ENCODE measurements around the gene EXOC4.
A peak's percentile ranks its signal among the peaks of the same experiment; 100 is the strongest.
"Not testable (repeated sequence)": the region's sequence is repeated elsewhere in the genome, so short reads cannot be mapped to it uniquely, and the experiment has no call there.

Gene EXOC4

GRCh38 chr7:133959505-133959904 lies 706.6 kb downstream of the EXOC4 start:
- DNase-seq = no peak

GRCh38 chr7:133961724-133962123 lies 708.8 kb downstream of the EXOC4 start:
- DNase-seq = no peak

GRCh38 chr7:133962646-133963045 lies 709.8 kb downstream of the EXOC4 start:
- no peak for DNase-seq

GRCh38 chr7:133963629-133964028 lies 710.8 kb downstream of the EXOC4 start:
- DNase-seq = no peak

GRCh38 chr7:133971625-133972024 lies 718.7 kb downstream of the EXOC4 start:
- no peak for DNase-seq

- no peak for DNase-seq
Observed at GRCh38 chr7:133973710-133974109, 720.8 kb downstream of the EXOC4 start.

- DNase-seq = no peak
Observed at GRCh38 chr7:133975130-133975529, 722.3 kb downstream of the EXOC4 start.

GRCh38 chr7:133976140-133976539 lies 723.3 kb downstream of the EXOC4 start:
- no peak for DNase-seq

- DNase-seq = peak; percentile 24
Observed at GRCh38 chr7:133977409-133978274, 724.8 kb downstream of the EXOC4 start.

GRCh38 chr7:133978502-133979295 lies 725.8 kb downstream of the EXOC4 start:
- no peak for DNase-seq

GRCh38 chr7:133980804-133981203 lies 727.9 kb downstream of the EXOC4 start:
- no peak for DNase-seq

- no peak for DNase-seq
Observed at GRCh38 chr7:133983685-133984419, 731.0 kb downstream of the EXOC4 start.

- no peak for DNase-seq
Observed at GRCh38 chr7:133985300-133985699, 732.4 kb downstream of the EXOC4 start.

GRCh38 chr7:133987582-133987981 lies 734.7 kb downstream of the EXOC4 start:
- DNase-seq = no peak

- no peak for DNase-seq
Observed at GRCh38 chr7:133993547-133993946, 740.7 kb downstream of the EXOC4 start.

GRCh38 chr7:133994100-133994499 lies 741.2 kb downstream of the EXOC4 start:
- DNase-seq = not testable (repeated sequence)

GRCh38 chr7:133997463-133997862 lies 744.6 kb downstream of the EXOC4 start:
- DNase-seq = no peak

- no peak for DNase-seq
Observed at GRCh38 chr7:133999178-133999577, 746.3 kb downstream of the EXOC4 start.

- DNase-seq = no peak
Observed at GRCh38 chr7:134004829-134005505, 752.1 kb downstream of the EXOC4 start.

GRCh38 chr7:134009314-134010110 lies 756.6 kb downstream of the EXOC4 start:
- DNase-seq = no peak

- no peak for DNase-seq
Observed at GRCh38 chr7:134013249-134013648, 760.4 kb downstream of the EXOC4 start.

GRCh38 chr7:134014935-134015334 lies 762.1 kb downstream of the EXOC4 start:
- DNase-seq = no peak

All from NCI-H2029 (cell line).